ENCODE measurements around the gene UBD.

UBD gene

DNA sequence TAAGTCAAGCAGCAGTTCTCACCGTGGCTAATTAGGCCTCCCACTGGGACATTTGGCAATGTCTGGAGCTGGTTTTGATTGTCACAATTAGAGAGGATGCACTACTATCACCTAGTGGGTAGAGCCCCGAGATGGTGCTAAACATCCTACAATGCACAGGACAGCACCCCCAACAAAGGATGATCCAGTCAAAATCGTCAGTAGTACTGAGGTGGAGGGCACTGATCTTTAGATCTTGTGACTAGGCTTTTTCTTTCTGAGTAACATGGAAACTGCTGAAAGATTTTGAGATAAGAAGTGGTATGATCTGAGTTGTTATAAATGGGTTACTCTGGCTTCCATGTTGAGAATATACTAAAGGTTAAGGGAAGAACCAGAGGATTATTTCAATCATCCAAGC lies 12.0 kb downstream of the UBD start (continued):
- TF ChIP-seq, protein P1, sequence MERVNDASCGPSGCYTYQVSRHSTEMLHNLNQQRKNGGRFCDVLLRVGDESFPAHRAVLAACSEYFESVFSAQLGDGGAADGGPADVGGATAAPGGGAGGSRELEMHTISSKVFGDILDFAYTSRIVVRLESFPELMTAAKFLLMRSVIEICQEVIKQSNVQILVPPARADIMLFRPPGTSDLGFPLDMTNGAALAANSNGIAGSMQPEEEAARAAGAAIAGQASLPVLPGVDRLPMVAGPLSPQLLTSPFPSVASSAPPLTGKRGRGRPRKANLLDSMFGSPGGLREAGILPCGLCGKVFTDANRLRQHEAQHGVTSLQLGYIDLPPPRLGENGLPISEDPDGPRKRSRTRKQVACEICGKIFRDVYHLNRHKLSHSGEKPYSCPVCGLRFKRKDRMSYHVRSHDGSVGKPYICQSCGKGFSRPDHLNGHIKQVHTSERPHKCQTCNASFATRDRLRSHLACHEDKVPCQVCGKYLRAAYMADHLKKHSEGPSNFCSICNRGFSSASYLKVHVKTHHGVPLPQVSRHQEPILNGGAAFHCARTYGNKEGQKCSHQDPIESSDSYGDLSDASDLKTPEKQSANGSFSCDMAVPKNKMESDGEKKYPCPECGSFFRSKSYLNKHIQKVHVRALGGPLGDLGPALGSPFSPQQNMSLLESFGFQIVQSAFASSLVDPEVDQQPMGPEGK (CRISPR knock-in tag; IDR thresholded peaks at IDR 0.05; ENCODE audit: borderline replicate concordance): no peak
- no peak for TF ChIP-seq ZFP30 (CRISPR knock-in tag; IDR thresholded peaks at IDR 0.05)
- TF ChIP-seq BACH2 (CRISPR knock-in tag; IDR thresholded peaks at IDR 0.05; ENCODE audit: borderline replicate concordance): no peak

DNA sequence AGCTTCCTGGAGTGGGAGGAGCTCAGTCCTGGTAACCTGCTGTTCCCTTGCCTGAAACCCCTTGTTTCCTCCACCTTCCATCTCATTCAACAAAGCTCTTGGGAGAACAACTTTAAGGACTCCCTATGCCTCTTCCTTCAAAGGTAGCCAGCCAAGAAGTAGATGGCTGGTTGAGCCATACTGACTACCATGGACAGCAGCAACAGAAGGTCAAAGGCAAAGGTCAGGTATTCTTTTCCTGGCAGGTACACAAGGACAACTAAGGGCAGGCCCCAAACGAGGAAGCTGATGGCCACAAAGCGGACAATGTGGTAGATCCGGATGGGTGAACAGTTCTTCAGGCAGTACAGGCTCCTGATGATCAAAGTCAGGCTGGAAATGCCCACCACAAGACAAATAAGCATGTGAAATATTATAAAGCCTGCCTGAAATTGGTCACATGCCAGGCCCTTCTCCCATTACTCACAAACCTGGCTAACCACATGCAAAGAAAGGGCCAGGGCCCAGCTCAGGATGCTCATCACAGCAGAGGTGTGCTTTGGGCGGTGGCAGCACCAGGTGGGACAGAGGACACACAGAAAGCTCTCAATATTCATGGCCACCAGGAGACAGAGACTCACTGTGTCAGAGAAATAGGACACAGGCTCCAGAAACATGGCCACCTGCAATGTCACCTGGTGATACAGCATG lies 21.7 kb downstream of the UBD start:
- TF ChIP-seq ISL1 (CRISPR knock-in tag; IDR thresholded peaks at IDR 0.05) (no peak), ARNTL (CRISPR knock-in tag; IDR thresholded peaks at IDR 0.05; ENCODE audit: borderline replicate concordance, low read depth) (no peak), RARB (CRISPR knock-in tag; IDR thresholded peaks at IDR 0.05) (no peak), BACH2 (CRISPR knock-in tag; IDR thresholded peaks at IDR 0.05; ENCODE audit: borderline replicate concordance) (no peak)
- ATAC-seq: no peak

DNA sequence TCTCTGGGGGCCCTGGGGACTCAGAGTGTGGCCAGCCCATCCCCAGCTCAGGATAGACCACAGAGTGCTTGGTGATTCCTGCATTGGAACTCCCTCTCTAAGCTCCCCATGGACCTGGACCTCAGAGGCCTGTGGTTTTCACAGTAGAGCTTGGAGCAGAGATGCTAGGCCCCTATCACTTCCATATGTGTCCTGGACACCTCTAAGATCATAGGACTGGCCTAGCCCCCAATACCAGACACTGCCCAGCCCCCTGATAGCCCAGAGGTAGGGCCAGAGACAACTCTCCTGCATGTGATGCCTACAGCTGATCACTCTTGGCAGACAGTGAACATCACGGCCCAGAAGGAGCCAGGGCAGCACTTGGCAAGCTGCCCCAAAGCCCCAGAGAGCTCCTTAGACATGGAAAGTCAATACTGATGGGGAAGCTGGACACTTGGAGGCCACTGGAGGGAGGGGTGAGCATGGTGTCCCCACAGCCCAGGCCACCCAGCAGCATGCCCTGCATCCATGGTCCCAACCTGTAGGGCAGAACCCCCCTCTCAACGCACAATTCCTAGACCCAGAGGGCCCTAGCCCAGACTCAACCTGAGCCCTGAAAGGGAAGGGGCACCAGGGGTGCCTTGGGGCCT lies 27.1 kb downstream of the UBD start:
- no peak for ATAC-seq
- no peak for TF ChIP-seq CSDC2 (CRISPR knock-in tag; IDR thresholded peaks at IDR 0.05)

DNA sequence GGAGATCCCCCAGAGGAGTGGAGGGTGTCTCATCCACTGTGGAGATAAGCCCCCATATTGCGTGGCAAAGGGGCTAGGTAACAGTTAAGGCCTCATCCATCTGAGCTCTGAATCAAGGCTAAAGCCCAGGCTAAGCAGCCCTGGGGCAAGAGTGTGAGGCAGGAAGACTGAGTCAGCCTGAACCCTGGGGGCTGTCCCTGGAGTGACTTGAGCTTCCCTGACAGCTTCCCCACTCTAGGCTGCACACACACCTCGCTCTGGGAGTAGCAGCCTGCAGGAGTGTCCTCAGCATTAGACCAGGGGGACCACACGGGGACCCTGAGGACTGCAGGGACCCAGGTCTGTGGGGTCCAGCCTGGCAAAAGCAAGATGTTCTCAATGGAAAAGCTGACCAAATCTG lies 27.9 kb downstream of the UBD start:
- ATAC-seq: no peak
- TF ChIP-seq, protein P2, sequence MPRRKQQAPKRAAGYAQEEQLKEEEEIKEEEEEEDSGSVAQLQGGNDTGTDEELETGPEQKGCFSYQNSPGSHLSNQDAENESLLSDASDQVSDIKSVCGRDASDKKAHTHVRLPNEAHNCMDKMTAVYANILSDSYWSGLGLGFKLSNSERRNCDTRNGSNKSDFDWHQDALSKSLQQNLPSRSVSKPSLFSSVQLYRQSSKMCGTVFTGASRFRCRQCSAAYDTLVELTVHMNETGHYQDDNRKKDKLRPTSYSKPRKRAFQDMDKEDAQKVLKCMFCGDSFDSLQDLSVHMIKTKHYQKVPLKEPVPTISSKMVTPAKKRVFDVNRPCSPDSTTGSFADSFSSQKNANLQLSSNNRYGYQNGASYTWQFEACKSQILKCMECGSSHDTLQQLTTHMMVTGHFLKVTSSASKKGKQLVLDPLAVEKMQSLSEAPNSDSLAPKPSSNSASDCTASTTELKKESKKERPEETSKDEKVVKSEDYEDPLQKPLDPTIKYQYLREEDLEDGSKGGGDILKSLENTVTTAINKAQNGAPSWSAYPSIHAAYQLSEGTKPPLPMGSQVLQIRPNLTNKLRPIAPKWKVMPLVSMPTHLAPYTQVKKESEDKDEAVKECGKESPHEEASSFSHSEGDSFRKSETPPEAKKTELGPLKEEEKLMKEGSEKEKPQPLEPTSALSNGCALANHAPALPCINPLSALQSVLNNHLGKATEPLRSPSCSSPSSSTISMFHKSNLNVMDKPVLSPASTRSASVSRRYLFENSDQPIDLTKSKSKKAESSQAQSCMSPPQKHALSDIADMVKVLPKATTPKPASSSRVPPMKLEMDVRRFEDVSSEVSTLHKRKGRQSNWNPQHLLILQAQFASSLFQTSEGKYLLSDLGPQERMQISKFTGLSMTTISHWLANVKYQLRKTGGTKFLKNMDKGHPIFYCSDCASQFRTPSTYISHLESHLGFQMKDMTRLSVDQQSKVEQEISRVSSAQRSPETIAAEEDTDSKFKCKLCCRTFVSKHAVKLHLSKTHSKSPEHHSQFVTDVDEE (CRISPR knock-in tag; IDR thresholded peaks at IDR 0.05): no peak
- TF ChIP-seq, protein P3, sequence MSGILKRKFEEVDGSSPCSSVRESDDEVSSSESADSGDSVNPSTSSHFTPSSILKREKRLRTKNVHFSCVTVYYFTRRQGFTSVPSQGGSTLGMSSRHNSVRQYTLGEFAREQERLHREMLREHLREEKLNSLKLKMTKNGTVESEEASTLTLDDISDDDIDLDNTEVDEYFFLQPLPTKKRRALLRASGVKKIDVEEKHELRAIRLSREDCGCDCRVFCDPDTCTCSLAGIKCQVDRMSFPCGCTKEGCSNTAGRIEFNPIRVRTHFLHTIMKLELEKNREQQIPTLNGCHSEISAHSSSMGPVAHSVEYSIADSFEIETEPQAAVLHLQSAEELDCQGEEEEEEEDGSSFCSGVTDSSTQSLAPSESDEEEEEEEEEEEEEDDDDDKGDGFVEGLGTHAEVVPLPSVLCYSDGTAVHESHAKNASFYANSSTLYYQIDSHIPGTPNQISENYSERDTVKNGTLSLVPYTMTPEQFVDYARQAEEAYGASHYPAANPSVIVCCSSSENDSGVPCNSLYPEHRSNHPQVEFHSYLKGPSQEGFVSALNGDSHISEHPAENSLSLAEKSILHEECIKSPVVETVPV (CRISPR knock-in tag; IDR thresholded peaks at IDR 0.05): no peak
- TF ChIP-seq SNAI2 (CRISPR knock-in tag; IDR thresholded peaks at IDR 0.05) (no peak), PPARA (CRISPR knock-in tag; IDR thresholded peaks at IDR 0.05; ENCODE audit: borderline replicate concordance) (no peak), ZNF8 (CRISPR knock-in tag; IDR thresholded peaks at IDR 0.05) (no peak), ISL1 (CRISPR knock-in tag; IDR thresholded peaks at IDR 0.05) (no peak), OSR1 (CRISPR knock-in tag; IDR thresholded peaks at IDR 0.05) (no peak), ZNF565 (CRISPR knock-in tag; conservative IDR thresholded peaks at IDR 0.05; ENCODE audit: low read depth) (no peak), RARB (CRISPR knock-in tag; IDR thresholded peaks at IDR 0.05) (no peak), CSDC2 (CRISPR knock-in tag; IDR thresholded peaks at IDR 0.05) (no peak), ZFP30 (CRISPR knock-in tag; IDR thresholded peaks at IDR 0.05) (no peak), ARNTL (CRISPR knock-in tag; IDR thresholded peaks at IDR 0.05; ENCODE audit: borderline replicate concordance, low read depth) (no peak), GLIS3 (CRISPR knock-in tag; IDR thresholded peaks at IDR 0.05) (no peak), ZC3H10 (CRISPR knock-in tag; IDR thresholded peaks at IDR 0.05) (no peak), ESRRG (CRISPR knock-in tag; IDR thresholded peaks at IDR 0.05) (no peak), ZNF70 (CRISPR knock-in tag; IDR thresholded peaks at IDR 0.05) (no peak), ZFP3 (CRISPR knock-in tag; IDR thresholded peaks at IDR 0.05) (no peak)
- TF ChIP-seq, protein P4, sequence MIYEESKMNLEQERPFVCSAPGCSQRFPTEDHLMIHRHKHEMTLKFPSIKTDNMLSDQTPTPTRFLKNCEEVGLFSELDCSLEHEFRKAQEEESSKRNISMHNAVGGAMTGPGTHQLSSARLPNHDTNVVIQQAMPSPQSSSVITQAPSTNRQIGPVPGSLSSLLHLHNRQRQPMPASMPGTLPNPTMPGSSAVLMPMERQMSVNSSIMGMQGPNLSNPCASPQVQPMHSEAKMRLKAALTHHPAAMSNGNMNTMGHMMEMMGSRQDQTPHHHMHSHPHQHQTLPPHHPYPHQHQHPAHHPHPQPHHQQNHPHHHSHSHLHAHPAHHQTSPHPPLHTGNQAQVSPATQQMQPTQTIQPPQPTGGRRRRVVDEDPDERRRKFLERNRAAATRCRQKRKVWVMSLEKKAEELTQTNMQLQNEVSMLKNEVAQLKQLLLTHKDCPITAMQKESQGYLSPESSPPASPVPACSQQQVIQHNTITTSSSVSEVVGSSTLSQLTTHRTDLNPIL (CRISPR knock-in tag; IDR thresholded peaks at IDR 0.05; ENCODE audit: low read depth): no peak
- TF ChIP-seq, protein P5, sequence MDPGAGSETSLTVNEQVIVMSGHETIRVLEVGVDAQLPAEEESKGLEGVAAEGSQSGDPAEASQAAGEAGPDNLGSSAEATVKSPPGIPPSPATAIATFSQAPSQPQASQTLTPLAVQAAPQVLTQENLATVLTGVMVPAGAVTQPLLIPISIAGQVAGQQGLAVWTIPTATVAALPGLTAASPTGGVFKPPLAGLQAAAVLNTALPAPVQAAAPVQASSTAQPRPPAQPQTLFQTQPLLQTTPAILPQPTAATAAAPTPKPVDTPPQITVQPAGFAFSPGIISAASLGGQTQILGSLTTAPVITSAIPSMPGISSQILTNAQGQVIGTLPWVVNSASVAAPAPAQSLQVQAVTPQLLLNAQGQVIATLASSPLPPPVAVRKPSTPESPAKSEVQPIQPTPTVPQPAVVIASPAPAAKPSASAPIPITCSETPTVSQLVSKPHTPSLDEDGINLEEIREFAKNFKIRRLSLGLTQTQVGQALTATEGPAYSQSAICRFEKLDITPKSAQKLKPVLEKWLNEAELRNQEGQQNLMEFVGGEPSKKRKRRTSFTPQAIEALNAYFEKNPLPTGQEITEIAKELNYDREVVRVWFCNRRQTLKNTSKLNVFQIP (CRISPR knock-in tag; IDR thresholded peaks at IDR 0.05; ENCODE audit: borderline replicate concordance, low read depth): no peak

Measured in SK-N-SH treated with all-trans-retinoic acid at 6 μM for 48 hours (cell line).